GM19035 (cell line): ENCODE measurements around the gene UIMC1.

Source experiments
- ATAC-seq: cut with Tn5 transposase; IDR thresholded peaks from one replicate; pipeline ENCODE4 v1.9.1; 2021; ENCODE audit not compliant: unreplicated experiment

The UIMC1 gene

DNA sequence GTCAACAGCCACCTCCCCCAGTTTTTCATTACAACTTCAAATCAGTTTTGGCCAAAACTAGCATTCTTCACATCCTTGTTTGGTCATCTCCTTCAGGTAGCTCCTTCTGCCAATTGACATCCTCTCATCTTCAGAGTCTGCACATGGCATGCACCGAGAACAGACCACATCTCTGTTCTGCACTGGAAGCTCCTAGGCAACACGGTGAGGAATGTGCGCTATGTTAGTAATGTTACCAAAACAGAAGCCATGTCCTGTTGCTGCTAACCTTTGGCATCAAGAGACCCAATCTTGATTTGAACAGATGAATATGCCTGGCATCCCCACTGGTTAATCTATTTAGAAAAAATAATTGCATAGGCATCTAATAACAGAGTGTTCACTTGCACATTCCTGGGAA lies 102.3 kb downstream of the UIMC1 start:
- no peak for ATAC-seq

GRCh38 chr5:176902911-176903664 lies 103.5 kb downstream of the UIMC1 start:
- no peak for ATAC-seq

GRCh38 chr5:176902102-176902814 lies 104.3 kb downstream of the UIMC1 start:
- ATAC-seq = no peak

GRCh38 chr5:176901260-176902101 lies 105.1 kb downstream of the UIMC1 start:
- ATAC-seq = no peak

DNA sequence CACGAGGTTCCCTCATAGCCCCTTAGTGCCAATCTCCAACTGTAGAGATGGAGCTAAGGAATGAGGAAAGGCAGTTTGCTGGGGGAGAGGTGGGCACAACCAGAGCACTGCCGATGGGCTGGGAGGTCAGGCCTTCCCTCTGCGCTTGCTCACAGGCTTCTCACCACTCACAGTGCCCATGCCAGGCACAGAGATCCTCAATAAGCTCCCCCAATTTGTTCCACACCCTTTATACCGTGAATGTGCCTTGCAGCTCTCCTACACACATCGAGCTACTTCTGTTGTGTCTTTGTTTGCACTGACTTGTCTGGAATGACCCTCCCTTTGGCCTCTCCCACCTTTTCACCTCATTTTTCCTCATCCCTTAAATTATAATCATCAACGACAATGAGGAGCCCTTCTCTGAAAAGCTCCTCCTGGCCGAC lies 105.8 kb downstream of the UIMC1 start:
- no peak for ATAC-seq

DNA sequence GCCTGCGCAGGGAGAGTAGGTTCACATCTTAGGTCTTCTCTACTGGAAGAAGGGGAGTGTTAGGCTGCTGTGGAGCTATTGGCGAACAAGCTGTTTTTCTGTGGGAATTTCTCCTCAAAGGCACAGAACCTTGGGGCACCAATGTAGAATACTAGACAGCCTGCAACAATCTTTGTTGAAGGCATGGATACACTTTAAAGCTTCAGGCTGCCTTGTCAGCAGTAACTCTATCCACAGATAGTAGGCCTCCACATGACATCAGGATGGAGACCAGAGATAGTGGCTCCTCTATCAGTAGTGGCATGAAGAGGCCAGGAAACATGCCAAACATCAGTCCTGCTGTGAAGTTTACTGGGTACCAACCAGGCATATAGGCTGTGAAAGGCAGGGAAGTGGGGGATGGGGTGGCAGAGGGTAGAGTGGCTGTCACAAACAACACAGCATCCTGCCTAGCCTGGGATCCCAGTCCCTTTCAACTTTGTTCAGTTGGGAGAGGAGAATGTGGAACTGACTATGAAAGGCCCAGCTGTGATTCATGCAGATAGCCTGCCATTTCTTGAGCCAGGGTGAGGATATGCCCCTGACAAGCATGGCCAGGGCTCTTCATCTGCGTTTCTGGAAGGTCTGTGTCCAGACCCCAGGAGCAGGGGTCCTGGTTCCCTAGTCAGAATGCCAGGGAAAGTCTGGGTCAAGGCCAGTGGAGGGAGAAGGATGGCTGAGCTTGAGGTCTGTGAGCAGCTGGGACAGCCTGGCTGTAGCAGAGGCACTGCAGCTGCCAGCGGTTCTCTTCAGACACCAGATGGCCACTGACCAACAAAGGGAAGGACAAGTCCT lies 106.4 kb downstream of the UIMC1 start:
- no peak for ATAC-seq

DNA sequence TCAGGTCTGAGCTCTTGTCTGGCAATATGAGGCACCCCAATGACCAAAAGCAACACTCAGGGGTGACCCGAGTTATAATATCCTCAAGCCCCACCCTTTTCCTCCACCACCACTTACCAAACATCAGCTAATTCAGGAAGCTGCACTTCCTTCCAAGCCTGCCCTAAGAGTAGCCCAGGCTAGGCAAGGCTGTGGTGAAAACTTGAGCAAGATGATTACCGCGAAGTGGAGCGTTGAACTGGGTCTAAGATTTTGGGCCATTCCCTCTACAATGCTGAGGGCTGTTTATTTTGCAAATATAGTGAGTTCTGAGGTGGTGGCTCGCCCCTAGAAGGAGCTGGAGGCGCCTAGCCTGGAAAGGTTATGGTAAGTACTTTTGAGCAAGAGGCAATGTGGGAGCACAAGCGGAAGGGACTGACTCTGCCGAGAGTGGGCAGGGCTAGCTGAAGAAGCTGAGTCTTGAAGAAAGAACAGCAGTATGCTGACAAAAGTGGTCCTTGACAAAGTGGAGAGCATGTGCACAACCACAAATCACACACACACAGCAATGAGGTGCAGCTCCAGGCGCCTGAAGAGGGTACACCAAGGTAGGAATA lies 107.2 kb downstream of the UIMC1 start, which contains the start of gene HK3:
HK3 (minus strand) TSS at position 51 of the 596 bp plus-strand sequence. CDS start 3,187 bp downstream, outside the sequence.
- ATAC-seq = no peak

GRCh38 chr5:176897263-176897662 lies 109.3 kb downstream of the UIMC1 start:
- no peak for ATAC-seq

DNA sequence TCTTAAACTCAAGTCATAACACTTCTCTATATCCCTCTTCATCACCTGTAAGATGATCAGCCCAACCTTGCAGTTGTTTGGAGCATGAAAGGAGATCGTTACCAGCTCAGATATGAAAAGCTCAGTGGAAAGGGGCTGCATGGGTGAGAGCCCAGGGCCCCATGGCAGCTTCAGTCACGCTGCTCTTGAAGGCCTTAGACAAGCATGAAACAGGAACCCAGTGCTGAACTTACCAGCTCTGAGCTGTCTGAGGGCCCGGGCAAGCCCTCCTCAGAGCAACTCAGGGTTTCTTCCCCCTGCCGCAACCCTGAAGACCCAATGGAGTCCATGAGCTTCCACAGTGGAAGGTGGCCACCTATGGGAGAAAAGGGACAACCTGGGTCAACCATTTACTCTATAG lies 110.7 kb downstream of the UIMC1 start:
- ATAC-seq = no peak

- ATAC-seq = no peak
Measured at GRCh38 chr5:176894298-176894697, 112.3 kb downstream of the UIMC1 start.

GRCh38 chr5:176892663-176893062 lies 113.9 kb downstream of the UIMC1 start:
- ATAC-seq = no peak

- no peak for ATAC-seq
Measured at GRCh38 chr5:176891331-176891958, 115.1 kb downstream of the UIMC1 start.

GRCh38 chr5:176890455-176891330 lies 115.9 kb downstream of the UIMC1 start:
- ATAC-seq = no peak

- ATAC-seq = no peak
Measured at GRCh38 chr5:176889321-176890280, 117.0 kb downstream of the UIMC1 start.

DNA sequence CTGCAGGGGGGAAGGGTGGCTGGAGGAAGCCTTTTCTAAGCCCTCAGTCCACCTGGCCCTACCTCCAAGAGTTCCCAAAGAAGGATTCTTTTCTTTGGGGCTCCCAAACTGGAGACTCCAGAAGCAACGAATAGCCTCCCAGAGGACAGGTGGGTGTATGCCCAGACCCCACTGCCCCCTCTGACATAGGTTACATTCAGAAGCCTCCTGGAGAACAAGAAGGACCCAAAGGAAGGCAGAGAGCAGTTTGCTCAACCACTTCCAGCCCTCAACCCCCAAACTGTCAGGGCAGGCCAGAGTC lies 117.8 kb downstream of the UIMC1 start:
- ATAC-seq = no peak

GRCh38 chr5:176888016-176888864 lies 118.3 kb downstream of the UIMC1 start:
- ATAC-seq = no peak
